Frontal cortex (tissue), 4 donors: ENCODE measurements around the gene IGLL5. TPM values are rescaled to one million over a fixed set of nuclear protein-coding genes. Genes with fewer than 3 reads are reported as not detected.

Experiments used
- DNase-seq, 2 donors: peaks; one replicate each; pipeline ENCODE4 v3.0.0; 2012; ENCODE audit warnings: low spot score in 2 of 2
- FAIRE-seq: peaks from 2 replicates; lab custom pipeline; 2012; peaks lifted over from hg19 to GRCh38; lab: Jason Lieb, UNC
- total RNA-seq: library from RNA; depleted of rRNA; stranded (reverse); fragments of >200 nt; gene quantifications from one replicate; pipeline ENCODE4 v1.2.3, GENCODE V29; 2014
- donor health status: control.
- donor health status: control.
- donor health status: control.

Gene IGLL5
- total RNA-seq, 1 donor from 2014 or later, result not detected

- DNase-seq, result no peak
- no peak for FAIRE-seq
Observed at GRCh38 chr22:22909605-22910271, 22.1 kb downstream of the IGLL5 start.

GRCh38 chr22:22910272-22911240, 22.9 kb downstream of the IGLL5 start:
- DNase-seq, result no peak
- FAIRE-seq, result no peak

GRCh38 chr22:22911327-22912134, 23.9 kb downstream of the IGLL5 start:
- DNase-seq, result no peak
- FAIRE-seq, result no peak

GRCh38 chr22:22912135-22912987, 24.7 kb downstream of the IGLL5 start:
- no peak for FAIRE-seq
- DNase-seq, result no peak

- DNase-seq (no peak), FAIRE-seq (no peak)
Observed at GRCh38 chr22:22912988-22913253, 25.3 kb downstream of the IGLL5 start.

GRCh38 chr22:22913989-22914388, 26.4 kb downstream of the IGLL5 start:
- DNase-seq (no peak), FAIRE-seq (no peak)

GRCh38 chr22:22914726-22915669, 27.4 kb downstream of the IGLL5 start:
- DNase-seq (no peak), FAIRE-seq (no peak)

- DNase-seq (no peak), FAIRE-seq (no peak)
Observed at GRCh38 chr22:22915670-22916035, 28.0 kb downstream of the IGLL5 start.

- FAIRE-seq, result no peak
- DNase-seq, result no peak
Observed at GRCh38 chr22:22916215-22916951, 28.8 kb downstream of the IGLL5 start.

GRCh38 chr22:22916952-22917290, 29.3 kb downstream of the IGLL5 start:
- no peak for DNase-seq
- FAIRE-seq, result no peak

GRCh38 chr22:22917377-22917776, 29.8 kb downstream of the IGLL5 start:
- DNase-seq (no peak), FAIRE-seq (no peak)

GRCh38 chr22:22918297-22918965, 30.8 kb downstream of the IGLL5 start:
- no peak for DNase-seq
- FAIRE-seq, result no peak

- DNase-seq, result no peak
- no peak for FAIRE-seq
Observed at GRCh38 chr22:22919041-22919440, 31.4 kb downstream of the IGLL5 start.

GRCh38 chr22:22920104-22920654, 32.6 kb downstream of the IGLL5 start:
- FAIRE-seq, result no peak

GRCh38 chr22:22920910-22921550, 33.4 kb downstream of the IGLL5 start:
- DNase-seq (no peak), FAIRE-seq (no peak)

More at GRCh38 chr22:22920104-22920654, 32.6 kb downstream of the IGLL5 start:
- no peak for DNase-seq

- no peak for FAIRE-seq
- no peak for DNase-seq
Observed at GRCh38 chr22:22921575-22921974, 34.0 kb downstream of the IGLL5 start.
